HG03097 (cell line): Measurements from ENCODE around the gene POR.

ENCODE experiments used
- ATAC-seq: cut with Tn5 transposase; IDR thresholded peaks from one replicate; pipeline ENCODE4 v1.9.1; 2021; ENCODE audit not compliant: unreplicated experiment, low FRiP score

The POR gene

GRCh38 chr7:75915416-75916156 lies 631 bp downstream of the POR start:
- no peak for ATAC-seq

GRCh38 chr7:75916259-75916658 lies 1.3 kb downstream of the POR start:
- ATAC-seq = no peak

- no peak for ATAC-seq
These were observed 2.0 kb downstream of the POR start for GRCh38 chr7:75916685-75917634.

GRCh38 chr7:75920431-75921161 lies 5.6 kb downstream of the POR start:
- ATAC-seq = no peak

GRCh38 chr7:75921479-75921878 lies 6.5 kb downstream of the POR start:
- no peak for ATAC-seq

GRCh38 chr7:75922966-75923603 lies 8.1 kb downstream of the POR start:
- ATAC-seq = no peak

- no peak for ATAC-seq
These were observed 9.3 kb downstream of the POR start for GRCh38 chr7:75924256-75924655.

- ATAC-seq = no peak
These were observed 9.9 kb downstream of the POR start for GRCh38 chr7:75924889-75925288.

GRCh38 chr7:75925717-75926435 lies 10.9 kb downstream of the POR start:
- ATAC-seq = no peak

GRCh38 chr7:75928568-75928914 lies 13.6 kb downstream of the POR start:
- ATAC-seq = no peak

GRCh38 chr7:75931680-75932079 lies 16.7 kb downstream of the POR start:
- ATAC-seq = no peak

- no peak for ATAC-seq
These were observed 23.2 kb downstream of the POR start for GRCh38 chr7:75937958-75938786.

- no peak for ATAC-seq
These were observed 24.0 kb downstream of the POR start for GRCh38 chr7:75938921-75939320.

GRCh38 chr7:75943864-75944263 lies 28.9 kb downstream of the POR start:
- ATAC-seq = no peak

- no peak for ATAC-seq
These were observed 29.6 kb downstream of the POR start for GRCh38 chr7:75944507-75944906.

- ATAC-seq = no peak
These were observed 30.6 kb downstream of the POR start for GRCh38 chr7:75945297-75946168.

GRCh38 chr7:75946207-75946855 lies 31.4 kb downstream of the POR start:
- no peak for ATAC-seq

GRCh38 chr7:75948179-75948578 lies 33.2 kb downstream of the POR start:
- ATAC-seq = no peak
